A172 (cell line): ENCODE measurements around the gene TRIM28. TPM values are rescaled to one million over a fixed set of nuclear protein-coding genes. Genes with fewer than 3 reads are reported as not detected.
"Not testable (repeated sequence)": the region's sequence is repeated elsewhere in the genome, so short reads cannot be mapped to it uniquely, and the experiment has no call there.

Experiments used
- DNase-seq: peaks from one replicate; pipeline ENCODE4 v3.0.0-alpha.2; 2015; ENCODE audit warnings: low spot score
- total RNA-seq: library from RNA; depleted of rRNA; stranded (reverse); fragments of >200 nt; shearing (Covaris generic); gene quantifications from 2 replicates; pipeline ENCODE4 v1.2.3, GENCODE V29; 2014

TRIM28 gene
- total RNA-seq, 1 experiment from 2014 or later = 619 TPM

- DNase-seq = peak; percentile 77
Measured at GRCh38 chr19:58519087-58519354, 24.8 kb upstream of the TRIM28 start.

GRCh38 chr19:58519355-58520256 lies 24.3 kb upstream of the TRIM28 start, which contains the start of gene ZBTB45:
Gene ZBTB45 (minus strand): TSS chr19:58519810. CDS start chr19:58517673, 2,137 bp downstream.
- DNase-seq = peak; percentile 98

GRCh38 chr19:58520257-58520599 lies 23.6 kb upstream of the TRIM28 start:
- no peak for DNase-seq

- no peak for DNase-seq
Measured at GRCh38 chr19:58521651-58522050, 22.2 kb upstream of the TRIM28 start.

GRCh38 chr19:58522709-58523108 lies 21.2 kb upstream of the TRIM28 start:
- DNase-seq = no peak

GRCh38 chr19:58529405-58529804 lies 14.5 kb upstream of the TRIM28 start:
- DNase-seq = no peak

- DNase-seq = no peak
Measured at GRCh38 chr19:58531034-58531840, 12.6 kb upstream of the TRIM28 start.

- no peak for DNase-seq
Measured at GRCh38 chr19:58535857-58536256, 8.0 kb upstream of the TRIM28 start.

GRCh38 chr19:58536852-58537798 lies 6.7 kb upstream of the TRIM28 start:
- DNase-seq = no peak

GRCh38 chr19:58538257-58539168 lies 5.4 kb upstream of the TRIM28 start:
- DNase-seq = no peak

- DNase-seq = not testable (repeated sequence)
Measured at GRCh38 chr19:58539169-58539559, 4.7 kb upstream of the TRIM28 start.

GRCh38 chr19:58542641-58543372 lies 1.1 kb upstream of the TRIM28 start:
- not testable (repeated sequence) for DNase-seq

GRCh38 chr19:58544591-58545285 lies 874 bp downstream of the TRIM28 start:
- DNase-seq = peak; percentile 36

GRCh38 chr19:58545286-58546018 lies 1.6 kb downstream of the TRIM28 start:
- no peak for DNase-seq

- DNase-seq = no peak
Measured at GRCh38 chr19:58546019-58546530, 2.2 kb downstream of the TRIM28 start.

- DNase-seq = no peak
Measured at GRCh38 chr19:58547323-58548312, 3.8 kb downstream of the TRIM28 start.
